Measurements from ENCODE around the gene GNG3.

GNG3 gene

GRCh38 chr11:62707277-62707861 is at the start of gene GNG3, which contains the start of gene BSCL2:
TSS of gene GNG3 (plus strand) at chr11:62707676. CDS start at chr11:62708296, 620 bp downstream.
TSS of gene BSCL2 (minus strand) at chr11:62707424. CDS start at chr11:62707195, 229 bp downstream.
- in situ Hi-C loops (cut with HindIII; ENCODE audit: low sequenced_read_pairs), result no loop called here

DNA sequence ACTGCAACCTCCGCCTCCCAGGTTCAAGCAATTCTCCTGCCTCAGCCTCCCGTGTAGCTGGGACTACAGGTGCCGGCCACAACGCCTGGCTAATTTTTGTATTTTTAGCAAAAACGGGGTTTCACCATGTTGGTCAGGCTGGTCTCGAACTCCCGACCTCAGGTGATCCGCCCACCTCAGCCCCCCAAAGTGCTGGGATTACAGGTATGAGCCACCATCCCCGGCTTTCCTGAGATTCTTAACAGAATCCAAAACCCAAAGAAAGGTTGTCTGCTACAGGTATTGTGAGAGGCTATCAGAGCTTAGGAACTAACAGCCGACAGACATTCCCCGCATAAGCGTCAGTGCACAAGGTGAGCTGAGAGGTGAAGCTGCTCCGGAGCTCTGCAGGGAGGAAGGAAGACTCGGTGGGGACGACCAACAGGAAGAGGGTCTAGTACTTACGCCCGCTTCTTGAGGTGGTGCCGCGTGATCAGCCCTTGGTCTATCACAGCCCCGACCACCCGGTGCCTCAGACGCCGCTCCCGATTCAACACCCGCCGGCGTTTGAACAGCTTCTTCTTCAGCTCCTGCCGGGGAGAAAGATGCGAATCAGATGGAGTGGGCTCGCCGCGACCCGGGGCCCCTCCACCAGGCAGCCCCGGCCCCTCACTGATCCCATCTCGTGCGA is 42.9 kb upstream of the GNG3 start:
- in situ Hi-C loops (cut with HindIII; ENCODE audit: low sequenced_read_pairs), result no loop called here

DNA sequence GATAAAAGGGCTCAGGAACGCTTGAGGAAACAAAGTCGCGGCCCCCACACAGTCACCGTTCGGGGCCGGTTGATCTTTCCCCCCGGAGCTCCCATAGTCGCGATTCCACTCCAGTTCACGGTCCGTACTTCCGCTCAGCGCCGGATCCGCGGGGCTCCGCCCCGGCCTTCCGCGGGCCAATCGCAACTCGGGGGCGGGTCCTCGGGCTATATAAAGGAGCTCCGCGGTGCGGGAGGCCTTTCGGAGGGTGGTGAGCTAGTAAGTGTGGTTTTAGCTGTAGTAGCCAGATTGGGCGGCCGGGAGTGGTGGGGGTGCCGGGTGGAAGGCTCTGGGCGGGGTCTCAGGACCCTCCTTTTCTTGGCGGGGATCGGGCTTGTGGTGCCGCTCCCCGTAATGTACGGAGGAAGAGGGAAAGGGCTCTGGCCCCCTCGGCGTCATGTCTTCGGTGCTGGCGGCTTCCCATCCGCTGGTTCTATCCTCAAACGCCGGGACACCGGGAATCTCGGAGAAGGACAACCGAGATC is 42.3 kb upstream of the GNG3 start, which contains the start of the genes C11orf98 and CSKMT:
TSS of gene C11orf98 (minus strand) at position 136 of the 524 bp plus-strand sequence. CDS start at position 95, 41 bp downstream.
TSS of gene CSKMT (plus strand) at position 238 of the 524 bp plus-strand sequence. CDS start 568 bp downstream, outside the sequence.
- in situ Hi-C loops (cut with HindIII; ENCODE audit: low sequenced_read_pairs), result no loop called here

DNA sequence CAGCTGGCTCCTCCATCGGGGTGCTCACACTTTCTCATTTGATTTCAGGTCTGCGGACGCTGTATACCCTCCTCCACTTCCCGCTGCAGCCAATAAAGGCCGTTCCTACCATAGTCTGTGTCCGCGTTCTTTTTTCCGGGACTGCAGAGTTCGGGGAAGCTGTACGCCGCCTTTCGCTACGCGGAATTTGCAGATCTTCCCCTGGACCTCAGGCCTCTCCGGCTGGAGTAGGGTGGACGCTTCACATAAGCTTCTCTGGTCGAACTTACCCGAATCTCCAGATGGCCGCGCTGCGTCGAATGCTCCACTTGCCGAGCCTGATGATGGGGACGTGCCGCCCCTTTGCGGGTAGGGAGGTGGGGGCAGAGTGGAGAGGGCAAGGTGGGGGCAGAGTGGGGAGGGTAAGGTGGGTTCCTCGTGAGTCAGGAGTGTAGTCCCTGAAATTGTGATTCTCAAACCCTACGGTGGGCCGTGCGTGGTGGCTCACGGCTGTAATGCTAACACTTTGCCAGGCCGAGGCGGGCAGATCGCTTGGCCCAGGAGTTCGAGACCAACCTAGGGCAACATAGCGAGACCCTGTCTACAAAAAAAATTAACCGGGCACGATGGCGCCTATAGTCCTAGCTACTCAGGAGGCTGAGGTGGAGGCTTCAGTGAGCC is 41.7 kb upstream of the GNG3 start:
- in situ Hi-C loops (cut with HindIII; ENCODE audit: low sequenced_read_pairs), result no loop called here

GRCh38 chr11:62666259-62666926 is 41.1 kb upstream of the GNG3 start:
- in situ Hi-C loops (cut with HindIII; ENCODE audit: low sequenced_read_pairs), result no loop called here

DNA sequence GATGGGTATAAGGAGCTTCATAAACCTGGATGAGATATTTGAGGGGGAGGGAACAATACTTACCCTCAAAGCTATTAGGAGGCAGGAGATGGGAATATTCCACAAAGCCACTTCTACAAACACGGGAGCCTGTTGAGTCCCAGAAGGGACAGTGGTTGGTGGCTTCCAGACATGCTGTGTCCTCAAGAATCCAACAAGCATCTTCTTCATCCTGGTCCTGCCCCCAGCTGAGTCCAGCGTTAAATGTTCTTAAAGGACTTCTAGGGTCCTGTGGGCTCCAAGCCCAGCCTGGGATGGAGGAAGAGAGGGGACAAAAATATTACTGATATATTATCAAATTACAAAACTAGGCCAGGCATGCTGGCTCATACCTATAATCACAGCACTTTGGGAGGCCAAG is 40.0 kb upstream of the GNG3 start:
- in situ Hi-C loops (cut with HindIII; ENCODE audit: low sequenced_read_pairs), result no loop called here

GRCh38 chr11:62669420-62670161 is 37.9 kb upstream of the GNG3 start:
- in situ Hi-C loops (cut with HindIII; ENCODE audit: low sequenced_read_pairs), result loop anchor here (10.0 kb wide), 1 partner anchor 245 kb away; no protein-coding TSS in a partner anchor

GRCh38 chr11:62671236-62671607 is 36.3 kb upstream of the GNG3 start:
- in situ Hi-C loops (cut with HindIII; ENCODE audit: low sequenced_read_pairs), result loop anchor here (10.0 kb wide), 1 partner anchor 246 kb away; no protein-coding TSS in a partner anchor

- in situ Hi-C loops (cut with HindIII; ENCODE audit: low sequenced_read_pairs), result loop anchor here (10.0 kb wide), 1 partner anchor 247 kb away; no protein-coding TSS in a partner anchor
These were observed 35.7 kb upstream of the GNG3 start, which contains the start of the genes LBHD1 and UQCC3 for GRCh38 chr11:62671608-62672389. TSS of gene LBHD1 (minus strand) at chr11:62672267. CDS start at chr11:62670031, 2,236 bp downstream. TSS of gene UQCC3 (plus strand) at chr11:62671673. CDS start at chr11:62671746, 73 bp downstream.

- in situ Hi-C loops (cut with HindIII; ENCODE audit: low sequenced_read_pairs), result loop anchor here (10.0 kb wide), 1 partner anchor 248 kb away; no protein-coding TSS in a partner anchor
These were observed 34.3 kb upstream of the GNG3 start for GRCh38 chr11:62673196-62673525.

GRCh38 chr11:62675415-62675814 is 32.1 kb upstream of the GNG3 start:
- in situ Hi-C loops (cut with HindIII; ENCODE audit: low sequenced_read_pairs), result loop anchor here (10.0 kb wide), 1 partner anchor 251 kb away; no protein-coding TSS in a partner anchor

GRCh38 chr11:62676698-62677097 is 30.8 kb upstream of the GNG3 start:
- in situ Hi-C loops (cut with HindIII; ENCODE audit: low sequenced_read_pairs), result loop anchor here (10.0 kb wide), 1 partner anchor 252 kb away; no protein-coding TSS in a partner anchor

DNA sequence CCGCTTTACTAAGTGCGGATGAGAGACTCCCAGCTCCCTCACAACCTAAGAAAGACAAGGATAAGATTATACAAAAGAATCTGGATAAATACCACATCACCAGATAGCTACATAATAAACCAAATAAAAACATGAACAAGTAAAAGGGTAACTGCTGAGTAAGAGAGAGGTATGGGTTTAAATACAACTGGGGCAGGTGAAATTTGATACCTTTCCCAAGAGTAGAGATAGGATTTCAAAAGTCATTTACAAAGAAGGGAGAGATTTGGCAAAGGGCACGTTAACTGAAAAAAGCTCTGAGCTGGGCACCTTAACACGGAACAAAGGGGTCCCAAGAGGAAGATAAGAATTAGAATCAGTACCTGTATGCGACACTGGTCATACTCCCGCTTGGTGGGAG is 30.3 kb upstream of the GNG3 start:
- in situ Hi-C loops (cut with HindIII; ENCODE audit: low sequenced_read_pairs), result loop anchor here (10.0 kb wide), 1 partner anchor 252 kb away; no protein-coding TSS in a partner anchor

- in situ Hi-C loops (cut with HindIII; ENCODE audit: low sequenced_read_pairs), result loop anchor here (10.0 kb wide), 1 partner anchor 253 kb away; no protein-coding TSS in a partner anchor
These were observed 29.8 kb upstream of the GNG3 start for GRCh38 chr11:62677714-62678113.

- in situ Hi-C loops (cut with HindIII; ENCODE audit: low sequenced_read_pairs), result loop anchor here (10.0 kb wide), 1 partner anchor 254 kb away; no protein-coding TSS in a partner anchor
These were observed 29.1 kb upstream of the GNG3 start for GRCh38 chr11:62678433-62678769.

GRCh38 chr11:62678770-62679696 is 28.4 kb upstream of the GNG3 start, which contains the start of gene UBXN1:
TSS of gene UBXN1 (minus strand) at chr11:62679073. CDS start at chr11:62678923, 150 bp downstream.
- in situ Hi-C loops (cut with HindIII; ENCODE audit: low sequenced_read_pairs), result loop anchor here (10.0 kb wide), 1 partner anchor 254 kb away; no protein-coding TSS in a partner anchor

DNA sequence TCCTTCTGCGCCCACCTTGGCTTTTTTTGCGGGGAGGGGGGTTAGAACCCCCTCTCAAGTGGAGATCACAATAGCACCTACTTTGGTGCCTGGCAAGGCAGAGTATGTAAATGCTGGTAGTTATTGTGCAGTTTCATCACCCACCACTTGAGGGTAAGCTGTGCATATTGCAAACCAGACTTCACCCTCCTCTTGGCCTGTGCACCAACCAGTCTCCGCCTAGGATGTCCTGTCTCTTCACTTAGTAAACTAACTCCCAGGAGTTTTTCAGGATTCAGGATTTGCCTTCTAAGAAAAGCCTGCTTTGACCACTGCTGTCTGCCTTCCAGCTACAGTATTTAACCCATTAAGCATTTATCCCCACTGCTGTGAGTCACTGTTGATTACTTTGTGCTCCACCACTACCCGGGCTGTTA is 26.6 kb upstream of the GNG3 start:
- in situ Hi-C loops (cut with HindIII; ENCODE audit: low sequenced_read_pairs), result no loop called here

GRCh38 chr11:62682518-62682917 is 25.0 kb upstream of the GNG3 start:
- in situ Hi-C loops (cut with HindIII; ENCODE audit: low sequenced_read_pairs), result no loop called here
